Astrocyte (in vitro differentiated cells and primary cell): ENCODE results near the gene PIM2. TPM values are rescaled to one million over a fixed set of nuclear protein-coding genes. Genes with fewer than 3 reads are reported as not detected.

Experiments used
- DNase-seq: peaks from one replicate; pipeline ENCODE4 v3.0.0-alpha.2; 2010; ENCODE audit warnings: low read depth
- FAIRE-seq: peaks from 2 replicates; lab custom pipeline; 2011; peaks lifted over from hg19 to GRCh38; lab: Jason Lieb, UNC
- H2AFZ ChIP-seq: 2 replicates; pipeline ENCODE4 v1.6.0; 2012; ENCODE audit warnings: low read depth, low read length, inconsistent platforms
- H3K27ac ChIP-seq: 2 replicates; pipeline ENCODE4 v1.5.1; 2011; ENCODE audit warnings: low read depth, low read length, inconsistent platforms
- H3K27me3 ChIP-seq: 2 replicates; pipeline ENCODE4 v1.6.0; 2011; ENCODE audit warnings: low read length, inconsistent platforms; ENCODE audit not compliant: insufficient read depth
- H3K36me3 ChIP-seq: 2 replicates; pipeline ENCODE4 v1.5.1; 2011; ENCODE audit warnings: low read length, inconsistent platforms; ENCODE audit not compliant: insufficient read depth
- H3K4me1 ChIP-seq: 2 replicates; pipeline ENCODE4 v1.5.1; 2011; ENCODE audit warnings: low read length, inconsistent platforms; ENCODE audit not compliant: insufficient read depth
- H3K4me2 ChIP-seq: 2 replicates; pipeline ENCODE4 v1.6.0; 2012; ENCODE audit warnings: low read length, inconsistent platforms
- H3K4me3 ChIP-seq: 2 replicates; pipeline ENCODE4 v1.5.1; 2011; ENCODE audit warnings: low read depth, mild to moderate bottlenecking, low read length, inconsistent platforms; ENCODE audit not compliant: insufficient read depth
- H3K79me2 ChIP-seq: 2 replicates; pipeline ENCODE4 v1.6.0; 2012; ENCODE audit warnings: mild to moderate bottlenecking, low read length, inconsistent platforms; ENCODE audit not compliant: insufficient read depth
- H3K9ac ChIP-seq: 2 replicates; pipeline ENCODE4 v1.6.0; 2012; ENCODE audit warnings: mild to moderate bottlenecking, low read length, inconsistent platforms
- H3K9me3 ChIP-seq: 2 replicates; pipeline ENCODE4 v1.5.1; 2012; ENCODE audit warnings: low read depth, mild to moderate bottlenecking, low read length, inconsistent platforms; ENCODE audit not compliant: insufficient read depth
- H4K20me1 ChIP-seq: 2 replicates; pipeline ENCODE4 v1.6.0; 2012; ENCODE audit warnings: low read length, inconsistent platforms; ENCODE audit not compliant: insufficient read depth
- H3K27ac Mint-ChIP-seq: one replicate; pipeline ENCODE4 v1.8.0; 2021; ENCODE audit warnings: mild to moderate bottlenecking, mixed read lengths; ENCODE audit not compliant: unreplicated experiment
- H3K27me3 Mint-ChIP-seq: one replicate; pipeline ENCODE4 v1.8.0; 2021; ENCODE audit warnings: low read depth, mixed read lengths; ENCODE audit not compliant: unreplicated experiment
- H3K36me3 Mint-ChIP-seq: one replicate; pipeline ENCODE4 v1.8.0; 2021; ENCODE audit warnings: low read depth, mixed read lengths; ENCODE audit not compliant: unreplicated experiment
- H3K4me1 Mint-ChIP-seq: one replicate; pipeline ENCODE4 v1.8.0; 2021; ENCODE audit warnings: low read depth, mixed read lengths; ENCODE audit not compliant: unreplicated experiment
- H3K4me3 Mint-ChIP-seq: one replicate; pipeline ENCODE4 v1.8.0; 2021; ENCODE audit warnings: mild to moderate bottlenecking, moderate library complexity, mixed read lengths; ENCODE audit not compliant: unreplicated experiment
- H3K9me3 Mint-ChIP-seq: one replicate; pipeline ENCODE4 v1.8.0; 2021; ENCODE audit warnings: mild to moderate bottlenecking, mixed read lengths; ENCODE audit not compliant: unreplicated experiment
- CTCF ChIP-seq: IDR thresholded peaks from 2 replicates; pipeline ENCODE4 v1.5.1; 2011; ENCODE audit warnings: low read depth, mild to moderate bottlenecking, inconsistent platforms, low read length, moderate library complexity; ENCODE audit not compliant: insufficient read depth
- EZH2 ChIP-seq: IDR thresholded peaks from 2 replicates; pipeline ENCODE4 v1.6.1; 2012; ENCODE audit warnings: mild to moderate bottlenecking, low read length, inconsistent platforms; ENCODE audit not compliant: insufficient read depth
- total RNA-seq: library from RNA; stranded (reverse); gene quantifications from 2 replicates; pipeline ENCODE4 v1.2.1, GENCODE V29; 2021

The PIM2 gene
- total RNA-seq, 1 donor from 2014 or later, result 13.4 TPM

- FAIRE-seq (no peak), DNase-seq (no peak)
- Mint-ChIP-seq H3K27me3 (no peaks in the 10 kb centered on the region), H3K4me1 (no peaks in the 10 kb centered on the region), H3K36me3 (peaks cover 4% of the 10 kb centered on the region), H3K4me3 (no peak overlapping the region), H3K27ac (no peak overlapping the region), H3K9me3 (no peaks in the 10 kb centered on the region)
- peaks cover 6% of the 10 kb centered on the region for H3K79me2 ChIP-seq
- H4K20me1 ChIP-seq, result peaks cover 3% of the 10 kb centered on the region
- no peak overlapping the region for H2AFZ ChIP-seq
- H3K4me1 ChIP-seq, result peaks cover 5% of the 10 kb centered on the region
- no peak for TF ChIP-seq CTCF
- no peak for TF ChIP-seq EZH2
- H3K36me3 ChIP-seq, result no peaks in the 10 kb centered on the region
- no peak overlapping the region for H3K4me2 ChIP-seq
- H3K9me3 ChIP-seq, result no peaks in the 10 kb centered on the region
- H3K9ac ChIP-seq, result no peak overlapping the region
- no peak overlapping the region for H3K4me3 ChIP-seq
- no peaks in the 10 kb centered on the region for H3K27me3 ChIP-seq
- no peak overlapping the region for H3K27ac ChIP-seq
These were observed 42.8 kb upstream of the PIM2 start for GRCh38 chrX:48961585-48962091.

GRCh38 chrX:48960291-48960690 is 41.5 kb upstream of the PIM2 start:
- Mint-ChIP-seq H3K4me1 (peaks cover 3% of the 10 kb centered on the region), H3K9me3 (no peaks in the 10 kb centered on the region), H3K27me3 (no peaks in the 10 kb centered on the region), H3K4me3 (peak overlapping the region; percentile 73), H3K27ac (no peak overlapping the region), H3K36me3 (peaks cover 4% of the 10 kb centered on the region)
- TF ChIP-seq CTCF (no peak), EZH2 (no peak)
- no peak overlapping the region for H3K4me3 ChIP-seq
- H3K9ac ChIP-seq, result no peak overlapping the region
- no peaks in the 10 kb centered on the region for H3K9me3 ChIP-seq
- H3K27ac ChIP-seq, result no peak overlapping the region
- H2AFZ ChIP-seq, result no peak overlapping the region
- H4K20me1 ChIP-seq, result peaks cover 16% of the 10 kb centered on the region
- H3K27me3 ChIP-seq, result no peaks in the 10 kb centered on the region
- no peak overlapping the region for H3K4me2 ChIP-seq
- H3K79me2 ChIP-seq, result peaks cover 19% of the 10 kb centered on the region
- no peak for DNase-seq
- no peak for FAIRE-seq
- H3K36me3 ChIP-seq, result peaks cover 2% of the 10 kb centered on the region
- H3K4me1 ChIP-seq, result peaks cover 11% of the 10 kb centered on the region

GRCh38 chrX:48958635-48959094 is 39.8 kb upstream of the PIM2 start:
- FAIRE-seq (no peak), DNase-seq (peak; percentile 42)
- H3K36me3 ChIP-seq, result peaks cover 5% of the 10 kb centered on the region
- H2AFZ ChIP-seq, result peak overlapping the region; percentile 61
- peak overlapping the region; percentile 99 for H3K9ac ChIP-seq
- Mint-ChIP-seq H3K9me3 (no peaks in the 10 kb centered on the region), H3K4me1 (peaks cover 6% of the 10 kb centered on the region), H3K36me3 (peaks cover 3% of the 10 kb centered on the region), H3K27me3 (no peaks in the 10 kb centered on the region), H3K4me3 (peak overlapping the region; percentile 96), H3K27ac (peak overlapping the region; percentile 100)
- peak overlapping the region; percentile 87 for H3K4me3 ChIP-seq
- H3K79me2 ChIP-seq, result peaks cover 36% of the 10 kb centered on the region
- TF ChIP-seq CTCF (no peak), EZH2 (no peak)
- peak overlapping the region; percentile 89 for H3K4me2 ChIP-seq
- H3K4me1 ChIP-seq, result peaks cover 11% of the 10 kb centered on the region
- peak overlapping the region; percentile 100 for H3K27ac ChIP-seq
- peaks cover 27% of the 10 kb centered on the region for H4K20me1 ChIP-seq
- H3K27me3 ChIP-seq, result no peaks in the 10 kb centered on the region
- H3K9me3 ChIP-seq, result no peaks in the 10 kb centered on the region
